GM23338 (cell line): ENCODE results near the gene MTFR1L. TPM values are rescaled to one million over a fixed set of nuclear protein-coding genes. Genes with fewer than 3 reads are reported as not detected.

ENCODE experiments used
- ATAC-seq: fragments of 200-7000 bp; cut with Tn5 transposase; 3 replicates; pipeline ENCODE4 v1.9.1; 2020
- DNase-seq: peaks from one replicate; pipeline ENCODE4 v3.0.0-alpha.2; 2015; ENCODE audit warnings: low spot score
- H2AFZ ChIP-seq: fragments of 200-600 bp; sonication (generic); 2 replicates; pipeline ENCODE4 v1.8.0; 2016; ENCODE audit warnings: antibody characterized with exemption, mild to moderate bottlenecking, moderate library complexity
- H3F3A ChIP-seq: fragments of 200-600 bp; sonication (generic); replicated peaks from 2 replicates; pipeline ENCODE4 v1.8.0; 2017; ENCODE audit warnings: antibody characterized with exemption, mixed run types, low read depth
- H3K27ac ChIP-seq: fragments of 200-600 bp; sonication (generic); 2 replicates; pipeline ENCODE4 v1.6.1; 2016; ENCODE audit warnings: low read depth
- H3K27me3 ChIP-seq: fragments of 200-600 bp; sonication (generic); 2 replicates; pipeline ENCODE4 v1.8.0; 2016; ENCODE audit warnings: mild to moderate bottlenecking, mixed run types, moderate library complexity; ENCODE audit not compliant: insufficient read depth
- H3K36me3 ChIP-seq: fragments of 200-600 bp; sonication (generic); 2 replicates; pipeline ENCODE4 v1.8.0; 2016; ENCODE audit warnings: mild to moderate bottlenecking; ENCODE audit not compliant: insufficient read depth
- H3K4me1 ChIP-seq: fragments of 200-600 bp; sonication (generic); 2 replicates; pipeline ENCODE4 v1.8.0; 2016; ENCODE audit warnings: mild to moderate bottlenecking, moderate library complexity; ENCODE audit not compliant: insufficient read depth
- H3K4me2 ChIP-seq: fragments of 200-600 bp; sonication (generic); 2 replicates; pipeline ENCODE4 v1.7.1; 2017; ENCODE audit warnings: mixed run types
- H3K4me3 ChIP-seq: fragments of 200-600 bp; sonication (generic); 2 replicates; pipeline ENCODE4 v1.6.1; 2016; ENCODE audit warnings: mixed run types
- H3K79me2 ChIP-seq: fragments of 200-600 bp; sonication (generic); replicated peaks from 2 replicates; pipeline ENCODE4 v1.8.0; 2017; ENCODE audit warnings: mild to moderate bottlenecking; ENCODE audit not compliant: insufficient read depth
- H3K9me2 ChIP-seq: fragments of 200-600 bp; sonication (generic); 2 replicates; pipeline ENCODE4 v1.8.0; 2017; ENCODE audit not compliant: insufficient read depth
- H4K20me1 ChIP-seq: fragments of 200-600 bp; sonication (generic); replicated peaks from 2 replicates; pipeline ENCODE4 v1.8.0; 2017; ENCODE audit warnings: mild to moderate bottlenecking; ENCODE audit not compliant: insufficient read depth
- H3K27ac Mint-ChIP-seq: 2 replicates; pipeline ENCODE4 v1.8.0; 2020; ENCODE audit warnings: inconsistent platforms, mild to moderate bottlenecking, moderate library complexity, mixed read lengths
- H3K27me3 Mint-ChIP-seq: 3 replicates; pipeline ENCODE4 v1.8.0; 2022; ENCODE audit warnings: low read depth, mild to moderate bottlenecking, moderate library complexity, mixed read lengths, inconsistent platforms; ENCODE audit not compliant: insufficient read depth, poor library complexity
- H3K36me3 Mint-ChIP-seq: 3 replicates; pipeline ENCODE4 v1.8.0; 2021; ENCODE audit warnings: low read depth, mild to moderate bottlenecking, inconsistent platforms, moderate library complexity, mixed read lengths
- H3K4me1 Mint-ChIP-seq: 3 replicates; pipeline ENCODE4 v1.8.0; 2020; ENCODE audit warnings: mild to moderate bottlenecking, inconsistent platforms, mixed read lengths
- H3K4me3 Mint-ChIP-seq: 3 replicates; pipeline ENCODE4 v1.8.0; 2021; ENCODE audit warnings: moderate library complexity, mild to moderate bottlenecking, inconsistent platforms, mixed read lengths
- H3K9me3 Mint-ChIP-seq: 3 replicates; pipeline ENCODE4 v1.8.0; 2020; ENCODE audit warnings: moderate library complexity, mild to moderate bottlenecking, inconsistent platforms, mixed read lengths
- CREB1 ChIP-seq: fragments of 250-450 bp; sonication (Bioruptor Pico); IDR thresholded peaks from 2 replicates; pipeline ENCODE4 v1.5.0; 2020; ENCODE audit warnings: low read depth, mild to moderate bottlenecking, moderate library complexity
- CTCF ChIP-seq, 2 experiments: fragments of 200-600 bp in 1 of 2; sonication (generic) in 1 of 2; conservative IDR thresholded peaks; 2 replicates each; pipeline versions ENCODE4 v1.5.1 to v1.6.1; 2016 to 2017; ENCODE audit warnings: antibody characterized with exemption in 2 of 2, low read depth in 2 of 2, mild to moderate bottlenecking in 2 of 2, moderate library complexity in 1 of 2
- ETS1 ChIP-seq: IDR thresholded peaks from 2 replicates; pipeline ENCODE4 v1.6.1; 2016; ENCODE audit warnings: antibody characterized with exemption
- EZH2 ChIP-seq: fragments of 200-600 bp; sonication (generic); IDR thresholded peaks from one replicate; pipeline ENCODE4 v1.8.0; 2017; ENCODE audit warnings: antibody characterized with exemption, mild to moderate bottlenecking, low read depth; ENCODE audit not compliant: unreplicated experiment
- EZH2phosphoT487 ChIP-seq: fragments of 200-600 bp; sonication (generic); IDR thresholded peaks from one replicate; pipeline ENCODE4 v1.8.1; 2018; ENCODE audit warnings: antibody characterized with exemption; ENCODE audit not compliant: unreplicated experiment
- JUNB ChIP-seq: IDR thresholded peaks from one replicate; pipeline ENCODE4 v1.6.1; 2016; ENCODE audit warnings: antibody characterized with exemption; ENCODE audit not compliant: unreplicated experiment
- NANOG ChIP-seq: IDR thresholded peaks from 2 replicates; pipeline ENCODE4 v1.6.1; 2016; ENCODE audit warnings: antibody characterized with exemption, borderline replicate concordance
- POLR2AphosphoS5 ChIP-seq: IDR thresholded peaks from 2 replicates; pipeline ENCODE4 v1.6.1; 2016; ENCODE audit warnings: antibody characterized with exemption, low read depth
- REST ChIP-seq: IDR thresholded peaks from one replicate; pipeline ENCODE4 v1.6.1; 2018; ENCODE audit warnings: antibody characterized with exemption; ENCODE audit not compliant: unreplicated experiment
- STAT1 ChIP-seq: IDR thresholded peaks from one replicate; pipeline ENCODE4 v1.6.1; 2016; ENCODE audit warnings: antibody characterized with exemption; ENCODE audit not compliant: unreplicated experiment
- ZNF114 ChIP-seq: fragments of 250-450 bp; sonication (Bioruptor Pico); IDR thresholded peaks from 2 replicates; pipeline ENCODE4 v1.5.0; 2020; ENCODE audit warnings: mild to moderate bottlenecking, moderate library complexity
- ZNF331 ChIP-seq: fragments of 250-450 bp; sonication (Bioruptor Pico); IDR thresholded peaks from 2 replicates; pipeline ENCODE4 v1.5.0; 2020; ENCODE audit warnings: low read depth, mild to moderate bottlenecking, moderate library complexity
- ZNF462 ChIP-seq: fragments of 250-450 bp; sonication (Bioruptor Pico); IDR thresholded peaks from 2 replicates; pipeline ENCODE4 v1.5.0; 2020; ENCODE audit warnings: mild to moderate bottlenecking, moderate library complexity
- polyA plus RNA-seq: library from polyadenylated mRNA; unstranded; fragments of >200 nt; fragmentation: Nextera tagmentation; extraction: Ambion mirVana; gene quantifications from 2 replicates; pipeline ENCODE4 v1.2.1, GENCODE V29; 2016
- total RNA-seq: library from RNA; depleted of rRNA; stranded (reverse); fragments of >200 nt; shearing (Covaris generic); gene quantifications from 2 replicates; pipeline ENCODE4 v1.2.3, GENCODE V29; 2014

Gene MTFR1L
- total and polyA plus RNA-seq, 2 experiments from 2014 or later: 14.8 to 22.7 TPM

GRCh38 chr1:25772692-25773245 is 47.0 kb upstream of the MTFR1L start:
- H3K9me3 Mint-ChIP-seq: no peaks in the 10 kb centered on the region
- H3K4me1 Mint-ChIP-seq: peaks cover 28% of the 10 kb centered on the region
- TF ChIP-seq STAT1 (no peak), JUNB (no peak), NANOG (no peak), ETS1 (no peak), ZNF462 (CRISPR knock-in tag) (no peak), REST (no peak), ZNF331 (CRISPR knock-in tag) (no peak), EZH2 (no peak), CTCF (conservative IDR thresholded peaks at IDR 0.05; ENCODE audit: low read depth in 2 of 2) (no peak), CREB1 (CRISPR knock-in tag) (no peak), ZNF114 (CRISPR knock-in tag) (no peak), POLR2AphosphoS5 (no peak), EZH2phosphoT487 (no peak)
- H3K27ac Mint-ChIP-seq: no peak overlapping the region
- Histone ChIP-seq H3K27me3 (no peaks in the 10 kb centered on the region), H3F3A (no peaks in the 10 kb centered on the region), H3K36me3 (no peaks in the 10 kb centered on the region), H3K4me2 (no peak overlapping the region), H3K4me3 (no peak overlapping the region), H4K20me1 (no peaks in the 10 kb centered on the region), H3K79me2 (no peaks in the 10 kb centered on the region), H3K27ac (no peak overlapping the region), H3K4me1 (no peaks in the 10 kb centered on the region), H2AFZ (no peak overlapping the region), H3K9me2 (no peaks in the 10 kb centered on the region)
- no peak overlapping the region for H3K4me3 Mint-ChIP-seq
- DNase-seq: no peak
- H3K36me3 Mint-ChIP-seq: no peaks in the 10 kb centered on the region
- no peak for ATAC-seq
- H3K27me3 Mint-ChIP-seq: peaks cover 11% of the 10 kb centered on the region
